Nephron progenitor cell (in vitro differentiated cells): ENCODE data around the gene KLHL29.
A peak's percentile ranks its signal among the peaks of the same experiment; 100 is the strongest.

Experiments used
- DNase-seq: peaks from one replicate; pipeline ENCODE4 v3.0.0; 2021
- H3K27ac Mint-ChIP-seq: 2 replicates; pipeline ENCODE4 v1.8.0; 2021; ENCODE audit warnings: mild to moderate bottlenecking, moderate library complexity, mixed read lengths
- H3K27me3 Mint-ChIP-seq: 2 replicates; pipeline ENCODE4 v1.8.0; 2021; ENCODE audit warnings: mild to moderate bottlenecking, low read depth, mixed read lengths; ENCODE audit not compliant: poor library complexity
- H3K36me3 Mint-ChIP-seq: 2 replicates; pipeline ENCODE4 v1.8.0; 2021; ENCODE audit warnings: low read depth, mixed read lengths
- H3K4me1 Mint-ChIP-seq: 2 replicates; pipeline ENCODE4 v1.8.0; 2021; ENCODE audit warnings: mixed read lengths
- H3K4me3 Mint-ChIP-seq: 2 replicates; pipeline ENCODE4 v1.8.0; 2021; ENCODE audit warnings: mild to moderate bottlenecking, moderate library complexity, mixed read lengths
- H3K9me3 Mint-ChIP-seq: 2 replicates; pipeline ENCODE4 v1.8.0; 2021; ENCODE audit warnings: mild to moderate bottlenecking, moderate library complexity, mixed read lengths
- CTCF ChIP-seq: fragments of 200-600 bp; sonication (generic); IDR thresholded peaks from 2 replicates; pipeline ENCODE4 v1.5.0; 2021; ENCODE audit warnings: antibody characterized with exemption

KLHL29 gene

GRCh38 chr2:23399674-23400261, 14.8 kb downstream of the KLHL29 start:
- Mint-ChIP-seq H3K4me3 (no peak overlapping the region), H3K27ac (no peak overlapping the region), H3K27me3 (peaks cover 7% of the 10 kb centered on the region), H3K36me3 (peaks cover 5% of the 10 kb centered on the region), H3K4me1 (peaks cover 21% of the 10 kb centered on the region), H3K9me3 (no peaks in the 10 kb centered on the region)
- DNase-seq = no peak
- no peak for TF ChIP-seq CTCF

GRCh38 chr2:23400703-23401102, 15.7 kb downstream of the KLHL29 start:
- no peak for TF ChIP-seq CTCF
- Mint-ChIP-seq H3K27ac (no peak overlapping the region), H3K9me3 (no peaks in the 10 kb centered on the region), H3K4me1 (peaks cover 23% of the 10 kb centered on the region), H3K4me3 (no peak overlapping the region), H3K36me3 (peaks cover 5% of the 10 kb centered on the region), H3K27me3 (peaks cover 6% of the 10 kb centered on the region)
- no peak for DNase-seq

GRCh38 chr2:23401427-23402204, 16.6 kb downstream of the KLHL29 start:
- Mint-ChIP-seq H3K4me1 (peaks cover 23% of the 10 kb centered on the region), H3K36me3 (peaks cover 5% of the 10 kb centered on the region), H3K27ac (peak overlapping the region; percentile 49), H3K4me3 (no peak overlapping the region), H3K27me3 (peaks cover 6% of the 10 kb centered on the region), H3K9me3 (no peaks in the 10 kb centered on the region)
- DNase-seq = no peak
- no peak for TF ChIP-seq CTCF

- peaks cover 23% of the 10 kb centered on the region for H3K4me1 Mint-ChIP-seq
- no peak for DNase-seq
- no peak overlapping the region for H3K4me3 Mint-ChIP-seq
- no peaks in the 10 kb centered on the region for H3K9me3 Mint-ChIP-seq
- peaks cover 5% of the 10 kb centered on the region for H3K36me3 Mint-ChIP-seq
- no peak for TF ChIP-seq CTCF
- peaks cover 6% of the 10 kb centered on the region for H3K27me3 Mint-ChIP-seq
- H3K27ac Mint-ChIP-seq = no peak overlapping the region
Observed at GRCh38 chr2:23402205-23402740, 17.3 kb downstream of the KLHL29 start.

DNA sequence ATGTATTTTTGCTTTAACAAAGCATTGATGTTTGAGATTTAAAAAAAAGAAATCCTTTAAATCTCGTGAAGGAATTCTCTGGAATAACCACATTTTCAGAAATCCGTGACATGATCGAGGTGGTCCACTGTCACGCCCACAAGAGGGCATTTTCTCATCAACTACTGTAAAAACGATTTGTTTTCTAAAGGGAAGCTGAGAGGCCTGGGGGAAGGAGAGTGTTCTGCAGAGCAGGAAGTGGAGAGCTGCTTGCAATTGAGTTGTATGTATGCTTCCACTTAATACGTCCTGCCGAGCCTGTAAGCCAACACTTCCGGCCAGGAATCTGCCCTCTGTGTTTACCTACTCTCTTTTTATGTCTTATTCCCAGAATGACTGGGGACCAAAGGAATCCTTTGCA, 19.4 kb downstream of the KLHL29 start:
- H3K27me3 Mint-ChIP-seq = peaks cover 6% of the 10 kb centered on the region
- H3K4me3 Mint-ChIP-seq = no peak overlapping the region
- H3K27ac Mint-ChIP-seq = no peak overlapping the region
- peaks cover 23% of the 10 kb centered on the region for H3K4me1 Mint-ChIP-seq
- no peak for TF ChIP-seq CTCF
- no peaks in the 10 kb centered on the region for H3K36me3 Mint-ChIP-seq
- DNase-seq = no peak
- no peaks in the 10 kb centered on the region for H3K9me3 Mint-ChIP-seq

DNA sequence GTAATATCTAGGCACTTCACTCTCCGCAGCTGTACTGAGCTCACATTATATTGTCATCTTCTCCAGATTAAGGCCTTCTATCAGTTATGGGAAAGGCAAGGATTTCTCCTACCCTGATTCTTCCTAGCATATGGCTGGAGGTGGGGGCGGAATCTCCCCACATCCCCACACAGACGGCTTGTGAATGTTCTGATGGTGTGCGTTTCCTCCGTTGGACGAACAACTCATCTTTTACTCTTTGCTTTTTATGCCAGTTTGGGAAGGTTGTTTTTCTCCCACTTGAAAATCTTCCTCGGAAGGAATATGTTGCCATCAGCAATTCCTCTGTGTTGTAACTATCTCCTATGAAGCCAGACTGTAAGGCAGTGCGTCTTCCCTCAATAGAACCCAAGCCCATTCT, 24.3 kb downstream of the KLHL29 start:
- no peak overlapping the region for H3K4me3 Mint-ChIP-seq
- peaks cover under 1% of the 10 kb centered on the region for H3K27me3 Mint-ChIP-seq
- H3K27ac Mint-ChIP-seq = no peak overlapping the region
- no peaks in the 10 kb centered on the region for H3K36me3 Mint-ChIP-seq
- H3K9me3 Mint-ChIP-seq = no peaks in the 10 kb centered on the region
- TF ChIP-seq CTCF = no peak
- peaks cover 28% of the 10 kb centered on the region for H3K4me1 Mint-ChIP-seq
- DNase-seq = no peak
